DND-41 (cell line): Measurements from ENCODE around the gene ST6GALNAC6.

Experiments used
- CTCF ChIP-seq: IDR thresholded peaks from 2 replicates; pipeline ENCODE4 v1.5.1; 2012; ENCODE audit warnings: borderline replicate concordance, low read length, moderate library complexity, mild to moderate bottlenecking; ENCODE audit not compliant: poor library complexity, severe bottlenecking; ENCODE audit errors: extremely low read depth
- EZH2 ChIP-seq: IDR thresholded peaks from 3 replicates; pipeline ENCODE4 v1.6.1; 2012; ENCODE audit warnings: borderline replicate concordance, low read depth, mild to moderate bottlenecking, moderate library complexity, low read length, inconsistent platforms; ENCODE audit not compliant: severe bottlenecking

GRCh38 chr9:127876764-127877562 is 22.4 kb downstream of the ST6GALNAC6 start:
- TF ChIP-seq CTCF (no peak), EZH2 (no peak)
